Measurements from ENCODE around the gene PFKFB3.
A peak's percentile ranks its signal among the peaks of the same experiment; 100 is the strongest.
"Not testable (repeated sequence)": the region's sequence is repeated elsewhere in the genome, so short reads cannot be mapped to it uniquely, and the experiment has no call there.

The PFKFB3 gene

DNA sequence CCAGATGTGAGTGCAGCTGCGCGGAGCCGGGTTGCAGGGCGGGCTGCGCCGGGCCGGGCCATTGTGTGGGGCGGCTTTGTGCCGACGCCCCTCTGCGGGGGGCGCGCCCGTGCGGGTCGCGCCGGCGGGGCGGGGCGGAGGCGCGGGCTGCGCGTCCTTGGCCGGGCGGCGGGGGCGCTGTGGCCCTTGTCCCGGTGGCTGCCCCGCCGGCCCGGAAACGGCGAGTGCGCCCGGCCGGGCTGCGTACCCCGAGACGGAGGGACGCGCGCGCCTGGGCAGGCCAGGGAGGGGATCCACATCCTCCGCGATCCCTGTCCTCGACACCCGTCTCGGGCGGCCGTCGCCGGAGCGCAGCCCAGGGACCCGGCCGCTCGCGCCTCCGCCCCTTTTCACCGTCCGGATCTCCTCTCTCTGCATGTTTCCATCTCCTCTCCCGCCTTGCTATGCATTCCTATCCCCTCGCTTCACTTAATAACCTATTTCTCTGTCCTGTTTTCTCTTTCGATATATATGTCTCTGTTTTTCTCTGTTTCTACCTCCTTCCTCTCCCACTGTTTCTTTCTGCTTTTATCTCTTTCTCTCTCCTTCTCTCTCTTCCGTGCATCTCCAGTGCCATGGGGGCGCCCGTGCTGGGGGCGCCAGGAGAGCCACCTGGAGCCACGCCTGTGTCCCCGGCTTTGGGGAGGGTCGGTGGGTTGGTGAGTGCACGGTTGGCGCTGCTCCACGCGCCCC, 765 bp downstream of the PFKFB3 start:
- peak; percentile 67 for DNase-seq

- DNase-seq: peak; percentile 60
Observed at GRCh38 chr10:6204063-6204340, 1.3 kb downstream of the PFKFB3 start.

GRCh38 chr10:6204341-6205191, 1.8 kb downstream of the PFKFB3 start:
- DNase-seq: no peak

GRCh38 chr10:6206486-6206885, 3.8 kb downstream of the PFKFB3 start:
- DNase-seq: not testable (repeated sequence)

DNA sequence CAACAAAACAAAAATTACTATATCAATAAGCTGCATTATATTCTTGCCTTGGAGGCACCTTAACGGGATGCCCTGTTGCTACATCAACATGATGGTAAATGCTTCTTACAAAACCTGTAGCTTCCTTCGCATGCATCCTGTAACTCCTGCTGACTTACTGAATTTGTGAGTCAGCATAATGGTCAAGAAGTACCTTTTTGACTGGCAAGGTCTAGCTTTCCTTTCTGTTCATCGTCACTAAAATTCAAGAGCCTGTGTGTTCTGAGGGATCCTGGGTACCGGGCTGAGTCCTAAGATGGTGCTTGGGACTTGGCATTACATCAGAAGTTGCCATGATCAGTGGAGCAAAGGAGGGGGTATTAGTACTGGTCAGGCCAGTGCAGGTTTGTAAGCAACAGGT, 4.9 kb downstream of the PFKFB3 start:
- peak; percentile 73 for DNase-seq

- DNase-seq: no peak
Observed at GRCh38 chr10:6208799-6209235, 6.1 kb downstream of the PFKFB3 start.

DNA sequence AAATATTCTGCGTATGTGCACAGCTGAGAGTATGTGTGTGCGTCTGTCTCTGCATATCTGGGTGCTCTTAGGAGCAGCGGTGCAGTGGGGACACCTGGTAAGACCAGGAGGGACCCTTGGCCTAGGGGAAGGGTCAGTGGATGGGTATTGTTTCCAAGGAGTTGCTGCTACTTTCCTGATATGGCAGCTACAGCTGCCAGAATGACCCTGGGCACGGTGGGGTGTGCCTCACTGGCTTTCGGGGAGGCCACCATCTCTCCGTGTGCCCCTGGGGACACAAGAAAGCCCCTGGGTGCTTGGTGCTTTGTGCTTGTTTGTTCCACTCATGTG, 8.6 kb downstream of the PFKFB3 start:
- no peak for DNase-seq

DNA sequence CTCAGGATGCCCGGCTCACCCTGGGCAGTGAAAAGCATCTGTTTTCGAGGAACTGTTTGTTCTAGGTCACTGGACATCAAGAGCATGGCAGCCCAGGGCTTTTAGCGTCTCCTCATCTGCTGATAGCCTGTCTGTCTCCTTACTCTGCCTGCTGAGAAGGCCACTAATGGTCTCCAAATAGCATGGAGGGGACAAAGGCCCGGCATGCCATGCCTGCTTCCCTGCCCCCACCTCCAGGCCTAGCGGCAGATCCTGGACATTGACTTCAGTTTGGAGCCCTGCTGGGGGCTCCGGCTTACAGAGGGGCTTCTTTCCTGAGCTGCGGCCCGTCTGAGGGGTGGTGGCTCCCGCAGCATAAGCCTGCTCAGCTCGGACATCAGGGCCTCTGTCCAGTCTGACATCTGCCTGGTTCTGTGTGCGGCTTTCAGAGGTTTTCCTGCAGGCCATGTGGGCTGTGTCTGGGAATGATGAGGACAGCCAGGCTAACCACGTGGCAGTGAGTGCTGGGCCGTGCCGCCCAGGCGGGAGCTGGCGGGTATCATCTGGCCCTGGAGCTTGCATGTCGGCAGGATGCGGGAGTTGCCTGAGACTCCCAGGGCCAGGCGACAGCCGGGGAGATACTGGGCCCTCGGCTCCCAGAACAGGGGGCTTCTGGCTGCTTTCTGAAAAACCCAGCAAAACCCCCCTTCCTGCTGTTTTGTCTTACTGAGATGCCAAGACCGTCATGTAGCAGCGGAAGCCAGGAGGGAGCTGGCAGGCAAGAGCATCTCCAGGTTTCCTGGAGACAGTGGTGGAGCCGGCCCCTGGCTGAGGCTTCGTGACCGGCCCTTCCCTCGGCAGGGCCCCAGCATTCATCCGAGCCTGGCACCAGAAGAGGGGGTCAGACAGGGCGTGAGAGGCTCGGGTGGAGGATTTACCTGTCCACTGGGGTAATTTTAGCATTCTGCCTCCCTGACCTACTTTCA, 9.2 kb downstream of the PFKFB3 start:
- DNase-seq: no peak

GRCh38 chr10:6212806-6213205, 10.1 kb downstream of the PFKFB3 start:
- no peak for DNase-seq

DNA sequence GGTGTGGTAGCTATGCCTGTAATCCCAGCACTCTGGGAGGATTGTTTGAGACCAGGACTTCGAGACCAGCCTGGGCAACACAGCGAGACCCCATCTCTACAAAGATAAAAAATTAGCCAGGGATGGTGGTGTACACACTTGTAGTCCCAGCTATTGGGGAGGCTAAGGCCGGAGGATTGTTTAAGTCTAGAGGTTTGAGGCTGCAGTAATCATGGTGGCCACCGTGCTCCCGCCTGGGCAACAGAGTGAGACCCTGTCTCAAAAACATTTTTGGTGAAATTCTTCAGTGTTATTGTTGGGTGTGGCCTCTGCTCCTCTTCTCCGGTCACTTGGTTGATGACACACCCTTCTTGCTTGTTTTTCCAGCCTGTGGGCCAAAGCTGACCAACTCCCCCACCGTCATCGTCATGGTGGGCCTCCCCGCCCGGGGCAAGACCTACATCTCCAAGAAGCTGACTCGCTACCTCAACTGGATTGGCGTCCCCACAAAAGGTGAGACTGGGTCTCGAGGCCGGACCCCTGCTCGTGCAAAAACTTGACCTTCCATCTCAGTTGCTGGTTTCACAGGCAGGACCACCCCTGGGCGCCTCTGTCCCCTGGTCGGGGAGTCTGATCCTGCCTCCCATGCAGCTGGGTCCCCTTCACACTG, 10.6 kb downstream of the PFKFB3 start:
- DNase-seq: no peak

- no peak for DNase-seq
Observed at GRCh38 chr10:6213908-6214307, 11.2 kb downstream of the PFKFB3 start.

- DNase-seq: no peak
Observed at GRCh38 chr10:6214612-6215011, 11.9 kb downstream of the PFKFB3 start.

DNA sequence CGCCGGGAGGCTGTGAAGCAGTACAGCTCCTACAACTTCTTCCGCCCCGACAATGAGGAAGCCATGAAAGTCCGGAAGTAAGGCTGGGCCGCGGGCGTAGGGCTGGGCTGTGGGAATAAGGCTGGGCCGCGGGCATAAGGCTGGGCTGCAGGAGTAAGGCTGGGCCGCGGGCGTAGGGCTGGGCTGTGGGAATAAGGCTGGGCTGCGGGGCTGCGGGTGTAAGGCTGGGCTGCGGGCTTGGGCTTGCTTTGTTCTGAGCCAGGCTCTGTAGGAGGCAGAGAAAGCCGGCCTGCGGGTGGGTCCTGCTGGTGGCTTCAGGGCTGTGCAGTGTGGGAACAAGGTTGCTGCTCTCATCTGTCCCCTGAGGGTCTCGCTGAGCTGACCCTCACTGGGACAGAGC, 12.5 kb downstream of the PFKFB3 start:
- DNase-seq: no peak

GRCh38 chr10:6215683-6216484, 13.2 kb downstream of the PFKFB3 start:
- no peak for DNase-seq

- no peak for DNase-seq
Observed at GRCh38 chr10:6216916-6217315, 14.2 kb downstream of the PFKFB3 start.

DNA sequence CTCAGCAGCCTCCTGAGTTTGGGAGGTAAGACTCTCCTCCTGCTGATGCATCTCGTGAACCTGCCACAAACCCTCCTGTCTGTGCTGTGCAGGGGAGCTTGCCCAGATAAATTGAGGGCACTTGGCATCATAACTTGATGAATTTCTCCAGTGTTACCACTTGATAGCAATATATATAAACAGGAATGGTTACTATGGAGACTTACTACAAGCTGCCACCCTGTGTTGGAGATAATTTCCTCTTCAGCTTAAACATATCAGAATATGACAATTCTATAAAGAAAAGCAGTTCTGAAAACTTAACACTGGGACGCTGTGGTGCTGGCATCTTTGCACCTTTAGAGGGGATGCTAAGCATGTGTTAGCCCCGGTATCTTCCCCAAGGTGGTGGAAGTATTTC, 14.9 kb downstream of the PFKFB3 start:
- no peak for DNase-seq

DNA sequence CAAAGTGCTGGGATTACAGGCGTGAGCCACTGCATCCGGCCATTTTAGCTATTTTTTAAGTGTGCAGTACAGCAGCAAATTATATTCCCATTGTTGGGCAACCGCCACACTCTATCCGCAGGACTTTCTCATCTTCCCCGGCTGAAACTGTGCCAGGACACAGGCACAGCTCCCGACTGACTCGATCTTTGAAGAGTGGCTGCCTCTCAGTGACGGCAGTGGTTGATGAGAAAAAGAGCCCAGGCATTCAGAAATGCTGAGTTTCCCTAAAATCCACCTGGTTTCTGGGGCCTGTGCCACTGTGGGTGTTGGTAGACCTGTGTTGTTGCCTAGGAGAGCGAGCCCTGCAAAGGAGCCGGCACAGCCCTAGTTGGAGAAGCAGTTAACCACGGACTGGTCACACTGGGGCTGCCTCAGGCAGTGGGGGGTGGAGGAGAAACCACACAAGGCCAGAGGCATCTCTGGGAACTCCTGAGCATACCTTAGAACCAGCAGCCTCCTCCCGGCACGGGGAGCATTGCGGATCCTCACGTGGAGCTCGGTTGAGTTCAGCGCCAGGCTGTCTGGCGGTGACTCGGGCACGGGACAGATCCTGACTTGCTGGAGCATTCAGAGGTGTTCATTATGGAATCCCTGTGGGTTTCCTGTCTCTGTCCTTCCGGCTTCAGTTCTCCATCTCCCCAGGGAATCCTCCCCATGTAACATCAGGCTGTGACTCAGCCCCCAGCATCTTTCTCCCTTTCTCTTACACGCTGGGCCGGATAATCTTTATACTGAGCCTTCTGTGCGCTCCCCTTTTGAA, 16.2 kb downstream of the PFKFB3 start:
- DNase-seq: no peak

DNA sequence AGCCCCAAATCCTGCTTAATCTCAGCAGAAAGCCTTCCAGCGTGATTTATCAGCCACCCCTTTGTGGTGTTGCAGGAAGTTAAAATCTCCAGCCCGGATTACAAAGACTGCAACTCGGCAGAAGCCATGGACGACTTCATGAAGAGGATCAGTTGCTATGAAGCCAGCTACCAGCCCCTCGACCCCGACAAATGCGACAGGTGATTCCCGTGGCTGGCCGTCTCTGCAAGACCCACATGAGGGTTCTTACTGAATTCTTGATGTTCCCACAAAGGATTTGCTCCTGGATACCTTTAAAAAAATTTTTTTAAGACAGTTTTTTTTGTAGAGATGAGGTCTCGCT, 16.7 kb downstream of the PFKFB3 start:
- DNase-seq: no peak

- no peak for DNase-seq
Observed at GRCh38 chr10:6220418-6221191, 17.9 kb downstream of the PFKFB3 start.

GRCh38 chr10:6221192-6221940, 18.6 kb downstream of the PFKFB3 start:
- no peak for DNase-seq
